ENCODE results near the gene YDJC. TPM values are rescaled to one million over a fixed set of nuclear protein-coding genes. Genes with fewer than 3 reads are reported as not detected.

YDJC gene
- total RNA-seq, 4 donors from 2014 or later = 28.6 to 34.6 (median 30.9) TPM

DNA sequence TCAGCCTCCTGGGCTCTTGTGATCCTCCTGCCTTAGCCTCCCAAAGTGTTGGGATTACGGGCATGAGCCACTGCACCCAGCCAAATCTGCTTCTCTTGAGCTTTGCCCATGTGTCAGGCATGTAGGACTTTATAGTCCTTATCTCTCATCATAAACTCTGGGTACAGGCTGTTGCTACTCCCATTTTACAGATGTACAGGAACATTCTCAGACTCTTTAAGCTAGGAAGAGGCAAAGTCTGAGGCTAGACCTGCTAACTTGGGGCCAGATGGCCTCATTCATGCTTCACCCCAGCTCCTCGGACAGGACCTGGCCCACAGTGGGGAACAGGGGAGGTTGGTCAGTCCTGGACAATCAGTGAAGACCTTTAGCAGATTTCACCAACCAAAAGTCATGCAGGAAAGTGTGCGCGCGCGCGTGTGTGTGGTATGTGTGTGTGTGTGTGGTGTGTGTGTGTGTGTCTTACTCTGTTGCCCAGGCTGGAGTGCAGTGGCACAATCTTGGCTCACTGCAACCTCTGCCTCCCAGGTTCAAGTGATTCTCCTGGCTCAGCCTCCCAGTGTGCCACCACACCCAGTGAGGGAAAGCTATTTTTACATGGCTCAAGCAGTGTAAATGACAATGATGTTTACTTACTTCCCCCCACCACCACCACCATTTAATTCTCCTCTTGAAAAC is 23.8 kb downstream of the YDJC start:
- TF ChIP-seq POLR2AphosphoS5 (IDR thresholded peaks at IDR 0.05) (no peak), POLR2A (IDR thresholded peaks at IDR 0.05) (no peak), EP300 (IDR thresholded peaks at IDR 0.05) (no peak)
- TF ChIP-seq, protein P1, sequence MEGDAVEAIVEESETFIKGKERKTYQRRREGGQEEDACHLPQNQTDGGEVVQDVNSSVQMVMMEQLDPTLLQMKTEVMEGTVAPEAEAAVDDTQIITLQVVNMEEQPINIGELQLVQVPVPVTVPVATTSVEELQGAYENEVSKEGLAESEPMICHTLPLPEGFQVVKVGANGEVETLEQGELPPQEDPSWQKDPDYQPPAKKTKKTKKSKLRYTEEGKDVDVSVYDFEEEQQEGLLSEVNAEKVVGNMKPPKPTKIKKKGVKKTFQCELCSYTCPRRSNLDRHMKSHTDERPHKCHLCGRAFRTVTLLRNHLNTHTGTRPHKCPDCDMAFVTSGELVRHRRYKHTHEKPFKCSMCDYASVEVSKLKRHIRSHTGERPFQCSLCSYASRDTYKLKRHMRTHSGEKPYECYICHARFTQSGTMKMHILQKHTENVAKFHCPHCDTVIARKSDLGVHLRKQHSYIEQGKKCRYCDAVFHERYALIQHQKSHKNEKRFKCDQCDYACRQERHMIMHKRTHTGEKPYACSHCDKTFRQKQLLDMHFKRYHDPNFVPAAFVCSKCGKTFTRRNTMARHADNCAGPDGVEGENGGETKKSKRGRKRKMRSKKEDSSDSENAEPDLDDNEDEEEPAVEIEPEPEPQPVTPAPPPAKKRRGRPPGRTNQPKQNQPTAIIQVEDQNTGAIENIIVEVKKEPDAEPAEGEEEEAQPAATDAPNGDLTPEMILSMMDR (IDR thresholded peaks at IDR 0.05) = no peak
- H3K4me3 ChIP-seq = no peak overlapping the region
- H3K27me3 ChIP-seq = no peaks in the 10 kb centered on the region
- peaks cover 10% of the 10 kb centered on the region for H3K4me1 ChIP-seq
- H3K27ac ChIP-seq = no peak overlapping the region
- H3K36me3 ChIP-seq = peaks cover 3% of the 10 kb centered on the region
- no peaks in the 10 kb centered on the region for H3K9me3 ChIP-seq
- 93% methylated on average over 7 of the region's 7 CpGs for WGBS
- DNase-seq (ENCODE audit: low spot score in 2 of 2) = no peak

DNA sequence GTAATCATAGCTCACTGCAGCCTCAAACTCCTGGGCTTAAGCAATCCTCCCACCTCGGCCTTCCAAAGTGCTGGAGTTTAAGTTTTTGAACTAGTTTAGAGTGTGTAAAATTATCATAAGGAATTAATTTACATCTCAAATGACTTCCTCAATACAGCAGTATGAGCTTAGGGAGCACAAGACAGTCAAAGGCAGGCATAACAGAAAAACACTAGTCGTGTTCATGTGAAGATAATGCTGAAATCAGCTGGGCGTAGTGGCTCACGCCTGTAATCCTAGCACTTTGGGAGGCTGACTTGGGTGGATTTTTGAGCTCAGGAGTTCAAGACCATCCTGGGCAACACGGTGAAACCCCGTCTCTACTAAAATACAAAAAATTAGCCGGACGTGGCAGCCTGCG is 25.8 kb downstream of the YDJC start:
- Histone ChIP-seq H3K9me3 (no peaks in the 10 kb centered on the region), H3K27ac (no peak overlapping the region), H3K4me3 (no peak overlapping the region), H3K4me1 (peaks cover 10% of the 10 kb centered on the region), H3K36me3 (no peaks in the 10 kb centered on the region), H3K27me3 (no peaks in the 10 kb centered on the region)
- no peak for DNase-seq (ENCODE audit: low spot score in 2 of 2)
- 88% methylated on average over 9 of the region's 9 CpGs for WGBS
- no peak for TF ChIP-seq POLR2AphosphoS5 (IDR thresholded peaks at IDR 0.05)
- no peak for TF ChIP-seq EP300 (IDR thresholded peaks at IDR 0.05)
- TF ChIP-seq, protein P1 (IDR thresholded peaks at IDR 0.05) = no peak

DNA sequence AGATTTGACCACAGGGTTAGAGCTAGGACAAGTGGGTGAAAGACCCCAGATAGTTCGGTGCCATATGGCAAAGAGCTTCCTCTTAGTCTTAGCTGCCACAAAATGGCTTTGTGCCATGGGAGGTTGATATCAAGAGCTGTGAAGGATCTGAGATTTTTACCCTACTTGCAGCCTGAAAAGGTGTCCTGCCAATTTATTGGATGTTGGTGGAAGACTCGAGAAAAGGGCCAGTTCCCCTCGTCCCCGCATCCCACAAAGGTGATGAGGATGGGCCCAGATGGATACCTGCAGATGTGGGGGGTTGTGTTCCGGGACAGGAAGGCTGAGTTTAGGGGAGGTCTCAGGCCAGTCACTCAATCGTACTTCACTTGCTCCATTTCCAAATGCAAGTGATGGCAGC is 27.2 kb downstream of the YDJC start:
- Histone ChIP-seq H3K4me3 (no peak overlapping the region), H3K9me3 (no peaks in the 10 kb centered on the region), H3K36me3 (no peaks in the 10 kb centered on the region), H3K27ac (no peak overlapping the region), H3K4me1 (peaks cover 10% of the 10 kb centered on the region), H3K27me3 (no peaks in the 10 kb centered on the region)
- WGBS = 87% methylated on average over 6 of the region's 6 CpGs
- no peak for DNase-seq (ENCODE audit: low spot score in 2 of 2)
- TF ChIP-seq POLR2A (IDR thresholded peaks at IDR 0.05) = no peak
- TF ChIP-seq, protein P1 (IDR thresholded peaks at IDR 0.05) = no peak
- no peak for TF ChIP-seq POLR2AphosphoS5 (IDR thresholded peaks at IDR 0.05)
- no peak for TF ChIP-seq EP300 (IDR thresholded peaks at IDR 0.05)

DNA sequence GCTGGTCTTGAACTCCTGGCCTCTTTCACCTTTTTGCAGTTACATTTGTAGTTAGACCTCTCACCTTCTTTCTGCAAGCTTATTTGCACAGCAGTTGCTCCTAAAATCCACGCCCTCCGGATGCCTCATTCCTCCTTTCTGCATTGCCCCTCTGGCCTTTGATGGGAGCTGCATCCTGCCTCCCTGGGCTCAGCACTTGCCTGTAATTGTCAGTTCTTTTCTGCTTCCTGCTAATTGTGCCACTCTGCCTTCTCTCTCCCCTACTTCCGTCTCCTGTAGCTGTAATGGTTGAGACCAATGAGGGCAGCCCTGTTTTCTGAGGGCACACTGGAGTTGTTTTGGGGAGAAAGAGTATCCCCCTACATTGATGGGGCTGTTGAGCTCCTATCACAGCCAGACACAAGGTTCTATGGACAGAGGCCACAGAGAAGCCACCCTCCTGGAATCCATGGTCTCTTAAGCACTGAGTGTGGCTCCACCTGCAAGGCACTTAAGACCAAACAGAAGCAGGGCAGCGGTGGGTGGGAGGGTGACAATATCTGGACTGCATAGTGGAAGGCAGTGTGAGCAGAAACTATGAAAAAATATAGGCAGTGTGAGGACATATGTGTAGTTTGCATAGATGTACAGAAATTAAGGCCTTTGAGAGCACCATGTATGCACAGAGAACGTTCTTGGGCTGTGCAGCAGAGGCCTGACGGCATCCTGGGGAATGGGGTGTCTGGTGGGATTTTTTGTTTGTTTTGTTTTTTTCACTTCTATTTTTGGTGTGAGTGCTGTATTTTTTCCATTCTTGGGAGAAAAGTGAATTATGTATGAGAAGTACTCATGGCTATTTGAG is 30.5 kb downstream of the YDJC start:
- 87% methylated on average over 6 of the region's 6 CpGs for WGBS
- no peak overlapping the region for H3K27ac ChIP-seq

More for the DNA sequence above, 30.5 kb downstream of the YDJC start:
- Histone ChIP-seq H3K4me3 (no peak overlapping the region), H3K27me3 (no peaks in the 10 kb centered on the region), H3K4me1 (no peaks in the 10 kb centered on the region), H3K36me3 (peaks cover 28% of the 10 kb centered on the region), H3K9me3 (no peaks in the 10 kb centered on the region)
- DNase-seq (ENCODE audit: low spot score in 2 of 2) = no peak
- no peak for TF ChIP-seq POLR2A (IDR thresholded peaks at IDR 0.05)
- no peak for TF ChIP-seq POLR2AphosphoS5 (IDR thresholded peaks at IDR 0.05)
- TF ChIP-seq, protein P1 (IDR thresholded peaks at IDR 0.05) = no peak
- no peak for TF ChIP-seq EP300 (IDR thresholded peaks at IDR 0.05)

Measured in suprapubic skin (tissue), 4 donors.